ENCODE results near the gene NUP210L. TPM values are rescaled to one million over a fixed set of nuclear protein-coding genes. Genes with fewer than 3 reads are reported as not detected.

NUP210L gene
- total and polyA plus RNA-seq, 2 of the 13 experiments (the other 11 are each of a cell fraction or from before 2014, with no cell fraction given), result not detected

- ATAC-seq (no peak), FAIRE-seq (no peak), DNase-seq (ENCODE audit: low spot score) (no peak)
- H3K79me2 ChIP-seq (ENCODE audit: insufficient read depth, low read length), result peaks cover 39% of the 10 kb centered on the region
- peak overlapping the region; percentile 72 for H3K27ac ChIP-seq (ENCODE audit: extremely low read length, insufficient read depth, low read length)
- H3K4me1 ChIP-seq (ENCODE audit: insufficient read depth, low read length), result peaks cover 55% of the 10 kb centered on the region
- no peaks in the 10 kb centered on the region for H3K9me3 ChIP-seq (ENCODE audit: low read length)
- TF ChIP-seq ZNF577 (CRISPR knock-in tag; IDR thresholded peaks at IDR 0.05; ENCODE audit: borderline replicate concordance, low read depth), result no peak
- no peak overlapping the region for H2AFZ ChIP-seq (ENCODE audit: low read length)
- peaks cover 7% of the 10 kb centered on the region; the same call in 1 of the 2 replicates for H4K20me1 ChIP-seq (ENCODE audit: insufficient read depth, low read length)
- peak overlapping the region in 1 of 3 experiments; percentile 17; a peak in 1 of 6 replicates for H3K4me3 ChIP-seq (replicated peaks in 1 of 3; ENCODE audit: insufficient read depth in 1 of 3, low read depth in 2 of 3, low read length in 3 of 3)
- 99% methylated on average over 10 of the region's 10 CpGs for WGBS (ENCODE audit: low lambda C conversion rate)
- no TSS peak for BruUV-seq (replicated peaks)
- peak overlapping the region; percentile 78; the same call in 1 of the 2 replicates for H3K4me2 ChIP-seq (ENCODE audit: low read depth, low read length)
- in situ Hi-C loops (cut with HindIII; ENCODE audit: extremely low pct_ligation_motif_present, low pct_unique_long_range_greater_than_20kb), result no loop called here
- H3K27me3 ChIP-seq (ENCODE audit: control insufficient read depth in 1 of 2, insufficient read depth in 2 of 2, low read length in 2 of 2), result peaks cover 0 to 7% of the 10 kb centered on the region in 2 experiments; a peak in 1 of 5 replicates
- ChIA-PET CTCF (ENCODE audit: low intra/inter-chr PET ratio, low total read pairs) (no interaction called here), POLR2A (interaction anchor here (1.1 to 7.0 kb wide), 6 partner anchors 9 to 36 kb away, joined by 5 to 89 read pairs (median 14); partner anchors contain the start of genes CREB3L4, GATAD2B, JTB and RPS27)
- peaks cover 12 to 37% of the 10 kb centered on the region in 2 experiments for H3K36me3 ChIP-seq (replicated peaks in 1 of 2; ENCODE audit: control insufficient read depth in 1 of 2, insufficient read depth in 2 of 2, low read length in 2 of 2)
- peak overlapping the region; percentile 48; the same call in 1 of the 2 replicates for H3K9ac ChIP-seq (ENCODE audit: insufficient read depth, low read depth, low read length)
- intact Hi-C loops (cut with micrococcal nuclease; ENCODE audit: unreplicated experiment), result loop anchor here (5.0 kb wide), 1 partner anchor 33 kb away; the partner anchor contains the start of gene GATAD2B
Observed at GRCh38 chr1:153954826-153955225, 200.0 kb downstream of the NUP210L start.

- POLR2A ChIA-PET, result interaction anchor here (0.6 to 7.0 kb wide), 10 partner anchors 9 to 37 kb away, joined by 3 to 89 read pairs (median 6); partner anchors contain the start of genes CREB3L4, GATAD2B, JTB and RAB13
- Histone ChIP-seq H3K27ac (ENCODE audit: extremely low read length, insufficient read depth, low read length) (peak overlapping the region; percentile 72), H4K20me1 (ENCODE audit: insufficient read depth, low read length) (peaks cover 7% of the 10 kb centered on the region; the same call in 1 of the 2 replicates), H3K4me2 (ENCODE audit: low read depth, low read length) (peak overlapping the region; percentile 78), H3K4me3 (replicated peaks in 1 of 3; ENCODE audit: insufficient read depth in 1 of 3, low read depth in 2 of 3, low read length in 3 of 3) (peak overlapping the region in 1 of 3 experiments; percentile 17; a peak in 3 of 6 replicates), H3K27me3 (ENCODE audit: control insufficient read depth in 1 of 2, insufficient read depth in 2 of 2, low read length in 2 of 2) (peaks cover 0 to 7% of the 10 kb centered on the region in 2 experiments; a peak in 1 of 5 replicates), H3K36me3 (replicated peaks in 1 of 2; ENCODE audit: control insufficient read depth in 1 of 2, insufficient read depth in 2 of 2, low read length in 2 of 2) (peaks cover 16 to 40% of the 10 kb centered on the region in 2 experiments), H3K9me3 (ENCODE audit: low read length) (no peaks in the 10 kb centered on the region), H3K79me2 (ENCODE audit: insufficient read depth, low read length) (peaks cover 39% of the 10 kb centered on the region), H3K4me1 (ENCODE audit: insufficient read depth, low read length) (peaks cover 48% of the 10 kb centered on the region), H2AFZ (ENCODE audit: low read length) (no peak overlapping the region), H3K9ac (ENCODE audit: insufficient read depth, low read depth, low read length) (peak overlapping the region; percentile 48; the same call in 1 of the 2 replicates)
- BruUV-seq (replicated peaks), result no TSS peak
- FAIRE-seq (peak; percentile 99), ATAC-seq (peak; percentile 85), DNase-seq (ENCODE audit: low spot score) (peak; percentile 91)
- CTCF ChIA-PET (ENCODE audit: low intra/inter-chr PET ratio, low total read pairs), result no interaction called here
- in situ Hi-C loops (cut with HindIII; ENCODE audit: extremely low pct_ligation_motif_present, low pct_unique_long_range_greater_than_20kb) (no loop called here), intact Hi-C loops (cut with micrococcal nuclease; ENCODE audit: unreplicated experiment) (no loop called here)
- 3% methylated on average over 4 of the region's 4 CpGs for WGBS (ENCODE audit: low lambda C conversion rate)
- TF ChIP-seq ZNF337 (CRISPR knock-in tag; IDR thresholded peaks at IDR 0.05; ENCODE audit: borderline replicate concordance, low read depth) (no peak), REPIN1 (CRISPR knock-in tag; IDR thresholded peaks at IDR 0.05; ENCODE audit: borderline replicate concordance, low read depth) (peak; percentile 34; the same call in 1 of the 2 replicates), FOXK2 (IDR thresholded peaks at IDR 0.05) (peak; percentile 86; the same call in 1 of the 2 replicates), ZNF572 (CRISPR knock-in tag; IDR thresholded peaks at IDR 0.05) (no peak), ZNF619 (CRISPR knock-in tag; IDR thresholded peaks at IDR 0.05) (peak; percentile 84; the same call in 1 of the 2 replicates), CEBPG (CRISPR knock-in tag; IDR thresholded peaks at IDR 0.05) (peak; percentile 38; the same call in 1 of the 2 replicates), ZNF318 (CRISPR knock-in tag; IDR thresholded peaks at IDR 0.05) (no peak), ISX (CRISPR knock-in tag; conservative IDR thresholded peaks at IDR 0.05) (no peak)
Observed at GRCh38 chr1:153953859-153954365, 201.0 kb downstream of the NUP210L start.

Measured in HepG2 (cell line).